ENCODE measurements around the gene PDE8A.

PDE8A gene

DNA sequence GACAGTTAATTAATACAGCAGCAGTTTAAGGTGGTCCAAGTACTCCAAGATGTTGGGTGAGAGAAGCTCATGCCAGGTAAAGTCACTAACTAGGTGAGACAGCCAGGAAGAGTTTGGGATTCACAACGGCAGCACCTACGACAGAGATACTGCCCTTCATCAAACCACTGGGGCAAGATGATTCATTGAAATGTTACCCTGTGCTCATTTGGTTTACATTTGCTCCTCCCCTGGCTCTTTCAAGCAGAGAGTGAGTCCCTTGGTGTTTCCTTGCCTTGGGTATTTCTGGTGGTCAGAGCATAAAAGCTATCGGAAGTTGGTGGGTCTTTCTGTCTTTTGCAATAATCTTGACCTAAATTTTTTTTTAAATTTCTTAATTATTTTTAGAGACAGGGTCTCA lies 19.9 kb upstream of the PDE8A start:
- no peaks in the 10 kb centered on the region for H3K27me3 ChIP-seq (replicated peaks; ENCODE audit: control insufficient read depth, insufficient read depth, low read length)
- TF ChIP-seq, protein P1, sequence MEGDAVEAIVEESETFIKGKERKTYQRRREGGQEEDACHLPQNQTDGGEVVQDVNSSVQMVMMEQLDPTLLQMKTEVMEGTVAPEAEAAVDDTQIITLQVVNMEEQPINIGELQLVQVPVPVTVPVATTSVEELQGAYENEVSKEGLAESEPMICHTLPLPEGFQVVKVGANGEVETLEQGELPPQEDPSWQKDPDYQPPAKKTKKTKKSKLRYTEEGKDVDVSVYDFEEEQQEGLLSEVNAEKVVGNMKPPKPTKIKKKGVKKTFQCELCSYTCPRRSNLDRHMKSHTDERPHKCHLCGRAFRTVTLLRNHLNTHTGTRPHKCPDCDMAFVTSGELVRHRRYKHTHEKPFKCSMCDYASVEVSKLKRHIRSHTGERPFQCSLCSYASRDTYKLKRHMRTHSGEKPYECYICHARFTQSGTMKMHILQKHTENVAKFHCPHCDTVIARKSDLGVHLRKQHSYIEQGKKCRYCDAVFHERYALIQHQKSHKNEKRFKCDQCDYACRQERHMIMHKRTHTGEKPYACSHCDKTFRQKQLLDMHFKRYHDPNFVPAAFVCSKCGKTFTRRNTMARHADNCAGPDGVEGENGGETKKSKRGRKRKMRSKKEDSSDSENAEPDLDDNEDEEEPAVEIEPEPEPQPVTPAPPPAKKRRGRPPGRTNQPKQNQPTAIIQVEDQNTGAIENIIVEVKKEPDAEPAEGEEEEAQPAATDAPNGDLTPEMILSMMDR (IDR thresholded peaks at IDR 0.05; ENCODE audit: insufficient read depth, low read length, poor library complexity, severe bottlenecking) = no peak
- DNase-seq (ENCODE audit: extremely low read depth, insufficient read length) = no peak
- H3K36me3 ChIP-seq (ENCODE audit: control insufficient read depth, insufficient read depth, low read length) = no peaks in the 10 kb centered on the region
- no peak overlapping the region for H3K4me3 ChIP-seq (replicated peaks; ENCODE audit: low read depth, low read length)

- H3K27me3 ChIP-seq (replicated peaks; ENCODE audit: control insufficient read depth, insufficient read depth, low read length) = no peaks in the 10 kb centered on the region
- TF ChIP-seq, protein P1 (IDR thresholded peaks at IDR 0.05; ENCODE audit: insufficient read depth, low read length, poor library complexity, severe bottlenecking) = no peak
- DNase-seq (ENCODE audit: extremely low read depth, insufficient read length) = no peak
- H3K36me3 ChIP-seq (ENCODE audit: control insufficient read depth, insufficient read depth, low read length) = no peaks in the 10 kb centered on the region
- no peak overlapping the region for H3K4me3 ChIP-seq (replicated peaks; ENCODE audit: low read depth, low read length)
Observed at GRCh38 chr15:84962955-84963354, 18.7 kb upstream of the PDE8A start.

- H3K27me3 ChIP-seq (replicated peaks; ENCODE audit: control insufficient read depth, insufficient read depth, low read length) = no peaks in the 10 kb centered on the region; the same call in none of the 2 replicates
- TF ChIP-seq, protein P1 (IDR thresholded peaks at IDR 0.05; ENCODE audit: insufficient read depth, low read length, poor library complexity, severe bottlenecking) = no peak
- no peaks in the 10 kb centered on the region for H3K36me3 ChIP-seq (ENCODE audit: control insufficient read depth, insufficient read depth, low read length)
- H3K4me3 ChIP-seq (replicated peaks; ENCODE audit: low read depth, low read length) = no peak overlapping the region
- DNase-seq (ENCODE audit: extremely low read depth, insufficient read length) = no peak
Observed at GRCh38 chr15:84967380-84967779, 14.3 kb upstream of the PDE8A start.

DNA sequence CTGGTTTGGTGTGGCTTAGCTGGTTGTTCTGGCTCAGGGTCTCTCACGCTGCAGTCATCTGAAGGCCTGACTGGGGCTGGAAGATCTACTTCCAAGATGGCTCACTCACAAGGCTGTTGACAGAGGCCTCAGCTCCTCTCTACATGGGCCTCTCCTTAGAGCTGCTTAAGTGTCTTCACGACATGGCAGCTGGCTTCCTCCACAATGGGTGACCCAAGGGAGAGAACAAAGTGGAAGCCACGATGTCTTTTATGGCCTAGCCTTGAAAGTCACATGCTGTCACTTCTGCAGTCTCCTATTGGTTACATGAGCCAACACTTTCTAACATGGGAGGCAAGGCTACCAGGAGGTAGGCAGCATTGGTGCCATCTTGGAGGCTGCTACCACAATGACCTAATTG lies 13.4 kb upstream of the PDE8A start:
- Histone ChIP-seq H3K4me3 (replicated peaks; ENCODE audit: low read depth, low read length) (no peak overlapping the region), H3K36me3 (ENCODE audit: control insufficient read depth, insufficient read depth, low read length) (no peaks in the 10 kb centered on the region), H3K27me3 (replicated peaks; ENCODE audit: control insufficient read depth, insufficient read depth, low read length) (no peaks in the 10 kb centered on the region; the same call in none of the 2 replicates)
- DNase-seq (ENCODE audit: extremely low read depth, insufficient read length) = no peak
- TF ChIP-seq, protein P1 (IDR thresholded peaks at IDR 0.05; ENCODE audit: insufficient read depth, low read length, poor library complexity, severe bottlenecking) = no peak

GRCh38 chr15:84969257-84969656 lies 12.4 kb upstream of the PDE8A start:
- TF ChIP-seq, protein P1 (IDR thresholded peaks at IDR 0.05; ENCODE audit: insufficient read depth, low read length, poor library complexity, severe bottlenecking) = no peak
- DNase-seq (ENCODE audit: extremely low read depth, insufficient read length) = no peak
- Histone ChIP-seq H3K36me3 (ENCODE audit: control insufficient read depth, insufficient read depth, low read length) (no peaks in the 10 kb centered on the region), H3K27me3 (replicated peaks; ENCODE audit: control insufficient read depth, insufficient read depth, low read length) (no peaks in the 10 kb centered on the region; the same call in none of the 2 replicates), H3K4me3 (replicated peaks; ENCODE audit: low read depth, low read length) (no peak overlapping the region)

DNA sequence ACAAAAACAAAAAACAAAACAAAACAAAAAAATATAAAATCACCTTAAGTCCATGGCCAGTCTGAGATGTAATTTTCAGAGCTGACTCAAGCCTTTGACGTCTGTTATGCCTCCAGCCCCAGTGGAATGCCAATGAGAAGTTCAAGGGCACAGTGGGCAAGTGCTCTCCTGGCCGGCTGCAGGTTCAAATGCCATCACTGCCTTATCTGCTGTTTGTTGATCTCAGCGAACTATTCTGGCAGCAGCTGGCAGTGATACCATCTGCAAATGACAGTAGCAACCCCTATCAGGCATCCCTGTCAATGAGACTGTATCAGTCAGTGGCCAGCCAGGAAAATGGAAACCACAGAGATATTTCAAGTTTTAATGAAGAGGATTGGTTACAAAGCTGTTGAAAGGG lies 10.8 kb upstream of the PDE8A start:
- TF ChIP-seq, protein P1 (IDR thresholded peaks at IDR 0.05; ENCODE audit: insufficient read depth, low read length, poor library complexity, severe bottlenecking) = no peak
- H3K27me3 ChIP-seq (replicated peaks; ENCODE audit: control insufficient read depth, insufficient read depth, low read length) = no peaks in the 10 kb centered on the region; the same call in none of the 2 replicates
- H3K36me3 ChIP-seq (ENCODE audit: control insufficient read depth, insufficient read depth, low read length) = no peaks in the 10 kb centered on the region
- H3K4me3 ChIP-seq (replicated peaks; ENCODE audit: low read depth, low read length) = no peak overlapping the region
- no peak for DNase-seq (ENCODE audit: extremely low read depth, insufficient read length)
